GF-D8 (cell line): ENCODE data around the gene KRTAP10-1.

Experiments
- DNase-seq: peaks from one replicate; lab custom pipeline; 2025; lab: John Stamatoyannopoulos, UW

Gene KRTAP10-1

DNA sequence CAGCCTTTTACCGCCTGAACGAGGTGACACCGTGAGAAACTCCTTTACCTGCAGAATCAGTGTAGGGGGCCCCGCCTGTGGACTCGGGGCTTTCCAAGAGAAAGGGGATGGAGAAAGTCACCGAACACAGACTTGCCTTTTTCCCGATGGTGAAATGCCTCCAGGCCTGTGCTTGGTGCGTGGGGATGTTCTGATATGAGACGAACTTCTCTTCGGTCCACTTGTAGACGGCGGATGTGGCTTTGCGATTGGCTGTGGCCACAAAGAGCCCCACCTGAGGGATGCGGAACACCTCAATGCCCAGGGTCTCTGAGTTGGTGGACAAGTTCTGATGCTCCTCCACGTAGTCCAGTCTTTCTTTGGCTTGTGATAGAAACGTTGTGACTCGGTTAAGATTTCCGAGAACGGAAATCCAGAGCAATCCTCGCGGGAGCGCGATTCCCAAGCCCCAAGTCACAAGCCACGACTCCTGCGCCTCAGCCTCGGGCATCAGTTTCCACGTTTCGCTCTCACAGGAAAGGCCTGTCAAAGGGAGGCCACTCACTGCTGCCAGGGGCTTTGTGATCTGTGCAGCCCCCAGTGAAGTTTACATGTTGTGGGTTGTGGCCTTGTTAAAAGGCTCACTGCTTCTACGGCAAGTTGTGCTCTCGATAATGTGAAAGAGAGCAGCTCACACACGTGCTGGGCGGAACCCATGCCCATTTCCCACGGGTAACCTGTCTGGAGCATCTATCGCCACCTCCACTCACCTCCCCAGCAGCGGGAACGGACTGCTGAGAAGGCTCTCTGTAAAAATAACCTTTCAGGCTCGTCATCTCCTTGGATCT is 12.6 kb downstream of the KRTAP10-1 start:
- no peak for DNase-seq

DNA sequence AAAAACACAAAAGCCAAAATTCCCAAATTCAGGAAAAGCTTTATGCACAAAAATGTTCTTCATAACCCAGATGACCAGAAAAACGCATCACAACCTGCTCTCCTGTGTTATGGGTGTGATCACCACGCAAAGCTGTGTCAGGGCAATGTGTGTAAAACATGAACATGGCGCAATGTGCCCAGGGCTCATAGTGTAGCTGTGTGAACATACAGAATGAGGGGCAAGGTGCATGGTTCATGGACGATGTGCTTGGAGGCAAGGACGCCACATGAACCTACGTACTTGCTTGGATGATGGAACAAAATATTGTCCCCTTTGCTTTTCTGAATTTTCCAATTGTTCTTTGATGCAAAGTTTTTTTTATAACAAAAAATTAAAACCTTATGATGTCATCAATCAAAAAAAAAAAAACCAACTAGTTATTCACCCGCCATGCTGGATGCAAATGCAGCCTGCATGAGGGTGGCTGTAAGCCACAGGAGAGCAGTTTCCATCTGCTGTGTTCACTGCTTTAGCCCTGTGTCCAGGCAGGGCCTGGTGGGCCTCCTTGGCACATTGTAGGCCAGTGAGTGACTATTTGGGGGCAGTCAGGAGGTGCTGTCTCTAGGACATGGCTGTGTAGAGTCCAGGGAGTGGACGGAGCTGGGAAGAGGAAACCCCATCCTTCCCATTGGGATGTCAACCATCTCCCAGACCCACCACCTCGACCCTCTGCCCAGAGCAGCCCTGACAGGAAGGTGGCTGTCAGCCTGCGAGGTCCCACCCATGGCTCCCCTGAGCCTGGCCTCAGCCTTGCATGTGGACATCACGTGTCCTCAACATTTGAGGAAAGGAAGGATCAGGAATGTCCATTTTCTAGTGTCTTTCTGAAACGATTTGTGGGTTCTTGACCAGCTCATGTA is 13.6 kb downstream of the KRTAP10-1 start:
- DNase-seq = no peak

DNA sequence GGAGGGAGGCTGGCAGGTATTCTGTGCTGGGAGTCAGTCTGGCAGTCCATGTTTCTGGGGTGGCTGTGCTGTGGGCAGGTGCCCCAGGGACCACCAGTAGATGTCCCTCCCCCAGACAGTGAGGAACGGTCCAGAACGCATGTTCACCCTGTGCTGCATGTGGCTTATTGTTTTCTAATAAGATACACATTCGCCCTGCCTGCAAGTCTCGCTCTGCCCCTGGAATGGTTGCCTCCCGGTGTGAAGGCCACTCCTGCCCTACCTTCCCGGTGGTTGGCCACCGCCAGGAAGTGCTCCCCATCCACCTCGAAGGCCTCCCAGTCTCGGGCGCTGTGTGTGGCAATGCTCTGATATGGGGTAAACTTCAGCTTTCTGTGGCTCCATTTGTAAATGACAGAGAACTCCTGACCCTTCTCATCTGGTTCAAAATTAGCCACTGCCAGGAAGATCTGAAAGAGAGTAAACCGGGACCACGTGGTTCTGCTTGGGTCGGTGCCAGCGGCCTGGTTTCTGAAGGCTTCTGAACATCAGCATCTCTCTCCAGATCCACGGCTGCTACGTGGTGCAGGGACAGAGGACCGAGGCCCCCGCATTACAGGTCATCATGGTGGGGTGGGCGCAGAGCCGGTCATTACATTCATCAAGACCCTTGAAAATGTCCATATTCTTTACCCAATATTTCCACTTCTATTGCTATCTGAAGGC is 14.5 kb downstream of the KRTAP10-1 start:
- DNase-seq = no peak

DNA sequence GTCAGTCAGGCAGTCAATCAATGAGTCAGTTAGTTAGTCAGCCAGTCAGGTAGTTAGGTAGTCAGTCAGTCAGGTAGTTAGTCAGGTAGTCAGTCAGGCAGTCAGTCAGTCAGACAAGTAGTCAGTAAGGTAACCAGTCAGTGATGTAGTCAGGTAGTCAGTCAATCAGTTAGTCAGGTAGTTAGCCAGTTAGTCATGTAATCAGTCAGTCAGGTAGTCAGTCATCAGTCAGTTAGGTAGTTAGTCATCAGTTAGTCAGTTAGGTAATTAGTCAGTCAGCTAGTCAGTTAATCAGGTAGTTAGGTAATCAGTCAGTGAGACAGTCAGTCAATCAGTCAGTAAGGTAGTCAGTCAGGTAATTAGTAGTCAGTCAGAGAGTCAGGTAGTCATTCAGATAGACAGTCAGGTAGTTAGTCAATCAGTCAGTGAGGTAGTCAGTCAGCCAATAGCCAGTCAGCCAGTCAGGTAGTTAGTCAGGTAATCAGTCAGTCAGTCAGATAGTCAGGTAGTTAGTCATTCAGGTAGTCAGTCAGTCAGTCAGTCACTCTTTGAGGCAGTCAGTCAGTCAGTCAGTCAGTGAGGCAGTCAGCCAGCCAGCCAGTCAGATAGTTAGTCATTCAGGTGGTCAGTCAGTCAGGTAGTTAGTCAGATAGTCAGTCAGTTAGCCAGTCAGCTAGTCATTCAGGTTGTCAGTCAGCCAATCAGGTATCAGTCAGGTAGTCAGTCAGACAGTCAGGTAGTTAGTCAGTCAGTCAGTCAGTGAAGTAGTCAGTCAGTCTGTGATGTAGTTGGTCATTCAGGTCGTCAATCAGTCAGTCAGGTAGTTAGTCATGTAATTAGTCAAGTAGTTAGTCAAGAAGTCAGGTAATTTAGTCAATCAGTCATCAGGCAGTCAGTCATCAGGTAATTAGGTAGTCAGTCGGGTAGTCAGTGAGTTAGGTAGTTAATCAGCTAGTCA is 15.3 kb downstream of the KRTAP10-1 start:
- DNase-seq = no peak

DNA sequence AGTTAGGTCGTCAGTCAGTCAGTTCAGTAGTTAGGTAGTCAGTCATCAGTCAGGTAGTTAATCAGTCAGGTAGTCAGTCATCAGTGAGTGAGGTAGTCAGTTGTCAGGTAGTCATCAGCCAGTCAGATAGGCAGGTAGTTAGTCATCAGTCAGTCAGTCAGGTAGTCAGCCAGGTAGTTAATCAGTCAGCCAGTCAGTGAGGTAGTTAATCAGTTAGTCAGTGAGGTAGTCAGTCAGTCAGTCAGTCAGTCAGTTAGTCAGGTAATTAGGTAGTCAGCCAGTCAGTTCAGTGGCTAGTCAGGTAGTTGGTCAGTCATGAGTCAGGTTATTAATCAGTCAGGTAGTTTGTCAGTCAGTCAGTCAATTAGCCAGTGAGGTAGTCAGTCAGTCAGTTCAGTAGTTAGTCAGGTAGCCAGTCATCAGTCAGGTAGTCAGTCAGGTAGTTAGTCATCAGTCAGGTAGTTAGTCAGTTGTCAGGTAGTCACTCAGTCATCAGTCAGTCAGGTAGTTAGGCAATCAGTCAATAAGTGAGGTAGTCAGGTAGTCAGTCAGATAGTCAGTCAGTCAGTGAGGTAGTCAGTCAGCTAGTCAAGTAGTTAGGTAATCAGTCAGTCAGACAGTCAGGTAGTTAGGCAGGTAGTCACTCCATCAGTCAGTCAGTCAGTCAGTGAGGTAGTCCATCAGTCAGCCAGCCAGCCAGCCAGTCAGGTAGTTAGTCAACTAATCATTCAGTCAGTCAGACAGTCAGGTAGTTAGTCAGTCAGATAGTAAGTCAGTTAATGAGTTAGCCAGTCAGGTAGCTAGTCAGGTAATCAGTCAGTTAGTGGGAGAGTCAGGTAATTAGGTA is 16.2 kb downstream of the KRTAP10-1 start:
- DNase-seq = no peak

DNA sequence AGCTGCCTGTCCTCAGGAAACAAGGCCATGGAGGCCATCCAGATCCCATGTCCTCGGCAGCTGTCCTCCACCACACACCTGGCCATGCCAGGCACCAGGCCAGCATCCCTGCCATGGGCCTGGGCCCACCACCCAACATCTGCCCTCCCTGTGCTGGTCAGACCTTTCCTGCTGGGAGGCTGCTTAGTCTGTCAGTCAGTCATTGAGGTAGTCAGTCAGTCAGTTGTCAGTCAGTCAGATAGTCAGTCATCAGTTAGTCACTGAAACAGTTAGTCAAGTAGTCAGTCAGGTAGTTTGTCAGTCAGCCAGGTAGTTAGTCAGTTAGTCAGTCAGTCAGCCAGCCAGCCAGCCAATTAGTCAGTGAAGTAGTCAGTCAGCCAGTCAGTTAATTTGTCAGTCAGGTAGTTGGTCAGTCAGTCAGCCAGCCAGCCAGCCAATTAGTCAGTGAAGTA is 17.2 kb downstream of the KRTAP10-1 start:
- DNase-seq = no peak

DNA sequence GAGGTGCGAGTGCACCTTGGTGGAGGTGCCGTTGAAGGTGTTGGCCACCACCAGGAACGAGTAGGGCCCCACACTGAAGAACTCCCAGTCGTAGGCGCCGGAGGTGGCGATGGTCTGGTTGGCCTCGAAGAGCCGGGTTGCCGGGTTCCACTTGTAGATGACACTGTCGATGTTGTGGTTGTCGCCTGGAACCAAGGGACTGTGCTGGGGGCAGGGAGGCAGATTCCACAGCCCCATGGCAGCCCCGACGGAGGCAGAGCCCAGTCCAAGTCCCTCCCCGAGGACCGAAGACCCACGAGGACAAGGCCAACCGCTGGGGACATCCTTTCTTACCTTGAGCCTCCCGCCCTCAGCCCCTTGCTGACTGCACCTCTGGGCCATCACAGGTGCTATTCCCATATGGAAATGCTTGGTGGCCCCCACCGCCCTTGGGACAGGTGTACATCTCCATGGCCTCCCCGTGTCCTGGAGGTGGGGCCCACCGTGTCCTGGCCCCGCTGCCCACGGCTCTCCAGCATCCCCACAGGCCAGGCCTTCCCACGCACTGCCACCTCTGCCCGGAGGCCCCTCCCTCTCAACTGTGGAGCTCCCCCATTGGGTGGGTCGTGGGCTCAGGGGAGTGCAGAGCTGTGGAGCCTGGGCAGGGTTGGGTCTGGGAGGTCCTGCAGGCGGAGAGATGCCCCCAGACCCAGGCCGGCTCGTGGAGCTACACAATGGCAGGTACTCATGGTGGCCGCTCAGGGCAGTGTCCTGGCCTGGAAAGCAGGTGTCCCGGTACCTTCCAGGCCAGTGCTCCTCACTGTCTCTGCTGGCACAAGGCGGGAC is 17.9 kb downstream of the KRTAP10-1 start:
- no peak for DNase-seq

DNA sequence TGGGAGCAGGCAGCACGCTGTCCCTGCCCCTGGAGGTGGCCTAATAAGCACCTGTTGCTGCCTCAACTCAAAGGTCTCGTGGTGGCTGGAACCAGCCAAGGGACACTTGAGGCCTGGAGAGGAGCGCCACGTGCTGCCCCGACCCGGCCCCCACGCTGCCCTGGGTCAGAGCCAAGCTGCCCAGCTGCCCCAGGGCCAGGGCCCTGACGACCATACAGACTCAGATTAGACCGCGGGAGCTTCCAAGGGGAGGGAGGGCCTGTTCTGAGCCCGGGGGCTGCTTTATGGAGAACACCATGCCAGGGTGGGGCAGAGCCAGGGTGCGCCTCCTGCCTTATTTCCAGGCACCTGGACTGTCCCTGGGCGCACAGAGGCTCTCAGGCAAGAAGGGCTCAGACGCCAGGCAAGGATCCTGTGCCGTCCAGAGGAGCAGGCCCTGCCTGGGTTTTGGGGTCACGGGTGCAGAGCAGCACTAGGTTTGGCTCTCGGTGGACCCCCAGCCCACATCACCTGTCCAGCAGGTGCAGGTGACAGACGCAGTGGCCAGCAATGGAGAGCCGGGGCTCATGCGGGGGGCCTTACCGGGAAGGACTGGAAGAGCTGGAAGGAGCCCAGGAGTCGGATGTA is 18.6 kb downstream of the KRTAP10-1 start:
- DNase-seq = no peak

DNA sequence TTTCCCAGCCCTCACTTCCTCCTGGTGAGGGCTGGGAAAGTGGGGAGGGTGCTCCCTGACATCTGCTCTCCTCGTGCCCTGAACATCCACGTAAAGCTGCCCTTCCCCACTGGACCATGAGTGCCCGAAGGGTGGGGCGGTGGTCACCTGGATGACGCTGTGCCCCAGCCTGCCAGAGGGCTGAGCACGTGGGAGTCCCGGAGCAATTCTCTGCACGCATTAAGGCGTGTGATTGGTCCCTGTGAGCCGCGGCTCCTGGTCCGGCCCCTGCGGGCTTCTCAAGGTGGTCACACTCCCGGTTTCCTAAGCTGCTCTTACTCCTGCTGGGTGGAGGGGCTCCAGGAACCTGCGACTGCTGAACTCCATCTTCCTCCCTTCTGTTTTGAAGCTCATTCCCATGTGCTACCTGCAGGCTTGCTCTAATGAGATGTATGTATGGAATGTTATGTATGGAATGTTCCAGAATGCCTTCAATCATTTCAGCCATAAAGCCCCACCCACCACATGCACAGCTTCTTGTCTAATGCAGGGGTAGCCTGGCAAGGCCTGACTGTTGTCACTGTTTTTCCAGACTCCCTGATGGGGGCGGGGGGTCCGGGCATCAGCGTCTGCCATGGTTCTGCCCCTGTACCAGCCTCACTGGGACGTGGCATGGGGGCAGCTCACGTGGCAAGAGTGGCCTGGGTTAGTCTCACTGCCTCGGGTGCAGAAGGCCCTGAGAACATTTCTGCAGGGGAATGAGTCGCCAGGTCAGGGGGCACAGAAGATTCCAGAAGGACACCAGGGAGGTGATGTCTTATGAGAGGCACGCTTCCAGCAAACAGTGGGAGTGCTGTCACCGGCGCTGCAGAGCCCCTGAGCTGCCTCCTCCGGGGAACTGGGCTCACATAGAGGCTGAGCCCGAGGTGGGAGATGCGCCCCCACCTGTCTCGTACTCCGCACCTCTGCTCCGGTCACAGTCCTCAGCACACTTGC is 19.4 kb downstream of the KRTAP10-1 start:
- no peak for DNase-seq

DNA sequence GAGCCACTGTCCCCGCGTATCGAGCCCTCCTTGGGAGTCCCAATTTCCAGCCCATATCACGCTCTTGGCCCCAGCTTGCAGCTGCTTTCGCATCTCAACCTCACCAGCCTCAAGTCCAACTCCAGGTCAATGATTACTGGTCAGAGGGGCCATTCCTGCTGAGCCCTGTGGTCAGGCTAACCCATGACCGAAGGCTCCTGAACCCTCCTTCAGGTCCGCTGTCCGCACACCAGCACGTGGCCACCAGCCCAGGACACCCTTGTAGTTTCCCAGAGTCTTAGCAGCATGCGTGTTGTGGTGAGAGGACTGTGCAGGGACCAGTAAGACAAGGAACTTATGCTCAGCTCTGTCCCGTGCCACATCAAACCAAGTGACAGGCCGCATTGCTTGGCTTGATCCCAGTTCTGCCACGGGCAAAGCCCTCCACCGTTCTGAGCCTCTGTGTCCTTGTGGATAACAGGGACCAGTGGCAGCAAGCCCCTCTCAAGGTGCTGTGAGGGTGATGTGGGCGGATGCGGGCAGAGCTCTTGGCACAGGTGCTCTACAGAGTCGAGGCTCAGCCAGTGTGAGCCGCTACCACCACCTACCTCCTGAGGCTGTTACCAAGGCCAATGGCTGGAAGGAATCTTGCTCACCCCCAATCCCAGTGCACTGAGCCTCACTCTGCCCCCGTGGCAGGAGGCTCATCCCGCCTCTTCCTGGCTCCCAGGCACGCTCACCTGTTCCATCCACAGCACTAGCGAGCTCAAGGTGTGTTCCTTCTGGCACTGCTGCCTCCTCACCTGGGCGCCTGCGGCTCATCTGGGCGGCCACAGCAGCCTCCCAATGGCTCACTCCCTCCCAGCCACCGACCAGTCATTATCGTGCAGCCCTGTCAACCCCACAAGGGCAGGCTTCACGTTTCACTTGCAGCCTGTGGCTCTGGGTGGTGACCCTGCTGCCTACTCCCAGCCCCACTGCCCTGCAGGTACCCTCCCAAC is 20.4 kb downstream of the KRTAP10-1 start:
- DNase-seq = no peak

DNA sequence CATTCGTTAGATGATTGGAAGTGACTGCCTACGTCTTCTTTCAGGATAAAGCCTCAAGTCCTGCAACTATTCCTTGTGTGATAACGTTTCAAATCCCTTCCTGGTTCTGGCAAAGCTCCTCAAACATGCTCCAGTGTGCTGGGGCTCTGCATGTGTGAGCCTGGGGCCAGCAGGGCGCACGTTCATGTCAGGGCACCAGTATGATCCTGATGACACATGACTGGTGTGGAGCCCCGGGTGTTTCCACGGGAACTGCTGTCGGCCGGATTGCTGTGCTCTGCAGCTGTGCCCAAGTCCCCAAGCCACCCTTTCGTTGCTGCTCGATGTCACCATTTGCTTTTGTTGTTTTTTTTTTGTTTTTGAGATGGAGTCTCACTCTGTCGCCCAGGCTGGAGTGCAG is 21.3 kb downstream of the KRTAP10-1 start:
- DNase-seq = no peak

DNA sequence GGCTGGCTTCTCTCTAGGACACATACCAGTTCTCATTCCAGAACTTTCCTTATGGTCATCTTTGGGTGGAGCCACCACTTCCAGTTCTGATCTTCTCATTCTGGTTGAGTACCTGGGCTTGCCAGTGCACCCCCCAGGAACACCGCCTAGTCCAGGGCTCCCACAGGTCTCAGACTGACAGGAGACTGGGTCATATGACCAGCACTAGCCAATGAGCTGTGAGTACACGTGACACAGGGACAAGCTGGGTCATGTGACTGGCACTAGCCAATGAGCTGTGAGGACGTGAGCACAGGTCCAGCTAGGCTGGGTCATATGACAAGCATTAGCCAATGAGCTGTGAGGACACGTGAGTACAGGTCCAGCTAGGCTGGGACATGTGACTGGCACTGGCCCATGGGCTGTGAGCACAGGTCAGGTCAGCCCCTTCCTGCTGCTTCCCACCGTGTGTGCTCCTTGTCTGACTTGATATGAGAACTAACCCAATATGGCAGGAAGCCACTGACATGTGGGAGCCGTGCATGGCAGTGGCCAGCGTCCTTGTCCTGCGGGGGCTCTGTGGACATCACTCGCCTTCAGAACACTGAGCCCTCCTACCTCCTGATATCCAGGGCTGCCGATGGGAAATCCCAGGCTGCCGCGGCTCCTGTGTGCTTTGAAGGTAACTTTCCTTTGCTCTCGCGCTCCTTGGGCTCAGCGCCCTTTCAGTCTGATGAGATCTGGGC is 22.7 kb downstream of the KRTAP10-1 start:
- no peak for DNase-seq

DNA sequence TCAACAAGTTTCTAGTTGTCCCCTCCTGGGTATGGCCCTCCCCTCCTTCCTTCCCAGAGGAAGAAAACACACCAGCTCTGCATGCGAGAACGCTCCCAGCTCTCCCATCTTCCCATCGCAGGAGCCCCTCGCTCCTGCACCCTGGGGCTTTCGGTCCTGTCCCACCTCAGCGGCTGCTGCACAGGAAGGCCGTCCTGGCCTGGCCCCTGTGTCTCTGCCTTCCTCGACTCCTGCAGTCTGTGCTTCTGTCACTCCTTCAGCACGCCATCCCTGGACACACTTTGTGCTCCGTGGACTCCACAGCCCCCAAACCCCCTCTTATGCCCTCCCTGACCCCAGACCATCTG is 23.2 kb downstream of the KRTAP10-1 start:
- DNase-seq = no peak

DNA sequence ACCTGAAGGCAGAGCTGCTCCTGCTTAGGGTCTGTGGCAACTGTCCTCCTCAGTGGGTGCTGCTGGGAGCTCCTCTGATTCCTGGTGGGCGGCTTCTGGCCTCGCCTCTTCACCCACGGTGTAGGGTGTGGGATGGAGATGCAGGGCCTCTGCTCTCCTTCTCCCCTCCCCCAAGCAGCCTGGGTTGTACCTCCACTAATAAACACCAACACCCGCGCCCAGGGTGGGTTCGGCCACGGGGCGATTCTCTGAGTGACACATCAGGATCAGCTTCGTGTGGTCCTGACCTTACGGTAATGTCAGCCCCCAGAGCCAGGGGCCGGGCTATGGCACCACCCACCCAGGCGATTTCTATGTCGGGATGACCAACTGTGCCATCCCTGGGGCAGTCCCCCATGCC is 23.7 kb downstream of the KRTAP10-1 start:
- no peak for DNase-seq

DNA sequence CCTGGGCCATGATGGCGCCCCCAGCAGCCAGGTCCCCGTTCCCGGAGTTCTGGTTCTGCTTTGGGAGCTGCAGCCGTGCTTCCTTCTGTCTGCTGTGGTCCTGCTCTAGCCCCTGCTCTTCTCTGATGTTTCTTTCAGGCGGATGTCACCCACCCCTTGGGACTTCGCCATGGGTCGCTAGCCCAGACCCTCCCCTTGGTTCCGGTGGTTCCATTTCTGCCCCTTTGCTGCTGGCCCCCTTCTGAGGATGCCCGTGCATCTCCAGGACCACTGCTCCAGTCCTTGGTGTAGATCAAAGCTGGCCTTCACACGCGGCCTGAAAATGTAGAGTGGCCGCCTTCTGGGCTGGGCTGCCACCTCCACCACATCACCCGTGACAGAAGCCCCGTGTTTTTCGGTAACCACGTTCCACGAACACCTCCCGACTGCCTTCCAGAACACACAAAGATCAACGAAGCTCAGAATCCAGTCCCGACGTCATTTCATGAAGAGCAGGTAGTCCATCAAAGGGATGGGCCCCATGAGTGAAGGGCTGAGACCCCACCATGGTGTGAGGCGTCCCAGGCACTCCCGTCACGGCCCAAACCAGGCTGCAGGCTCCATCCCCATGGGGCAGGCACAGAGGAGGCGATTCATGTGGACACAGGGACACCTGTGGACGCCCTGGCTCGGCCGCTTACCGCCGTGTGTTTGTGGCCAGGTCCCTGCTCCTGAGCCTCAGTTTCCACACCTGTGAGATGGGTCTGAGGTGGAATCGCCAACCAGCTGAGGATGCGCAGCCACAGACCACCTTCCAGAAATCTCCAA is 24.4 kb downstream of the KRTAP10-1 start:
- DNase-seq = no peak
